Measurements from ENCODE around the gene DERL2.

DERL2 gene

GRCh38 chr17:5485270-5486205, at the start of gene DERL2:
Gene DERL2 (minus strand): TSS chr17:5486178. CDS start chr17:5486161, 17 bp downstream.
- DNase-seq, result no peak

- no peak for DNase-seq
Measured at GRCh38 chr17:5535436-5535835, 49.5 kb upstream of the DERL2 start.

GRCh38 chr17:5533486-5534315, 47.7 kb upstream of the DERL2 start:
- no peak for DNase-seq

GRCh38 chr17:5532581-5532980, 46.6 kb upstream of the DERL2 start:
- DNase-seq, result no peak

GRCh38 chr17:5531085-5531418, 45.1 kb upstream of the DERL2 start:
- DNase-seq, result no peak

GRCh38 chr17:5530265-5531084, 44.5 kb upstream of the DERL2 start:
- DNase-seq, result no peak

- no peak for DNase-seq
Measured at GRCh38 chr17:5527601-5528250, 41.7 kb upstream of the DERL2 start.

GRCh38 chr17:5526821-5527598, 41.0 kb upstream of the DERL2 start:
- no peak for DNase-seq

- no peak for DNase-seq
Measured at GRCh38 chr17:5523249-5523648, 37.3 kb upstream of the DERL2 start.

GRCh38 chr17:5522476-5522875, 36.5 kb upstream of the DERL2 start:
- DNase-seq, result no peak

GRCh38 chr17:5516060-5516792, 30.2 kb upstream of the DERL2 start:
- DNase-seq, result no peak

GRCh38 chr17:5514976-5515375, 29.0 kb upstream of the DERL2 start:
- DNase-seq, result no peak

GRCh38 chr17:5513628-5514027, 27.6 kb upstream of the DERL2 start:
- no peak for DNase-seq

GRCh38 chr17:5511401-5512225, 25.6 kb upstream of the DERL2 start:
- no peak for DNase-seq

GRCh38 chr17:5510771-5511170, 24.8 kb upstream of the DERL2 start:
- DNase-seq, result no peak

- DNase-seq, result no peak
Measured at GRCh38 chr17:5509482-5509881, 23.5 kb upstream of the DERL2 start.

- no peak for DNase-seq
Measured at GRCh38 chr17:5508810-5509209, 22.8 kb upstream of the DERL2 start.

GRCh38 chr17:5506307-5506706, 20.3 kb upstream of the DERL2 start:
- DNase-seq, result no peak

- DNase-seq, result no peak
Measured at GRCh38 chr17:5502552-5502951, 16.6 kb upstream of the DERL2 start.

- no peak for DNase-seq
Measured at GRCh38 chr17:5501685-5502084, 15.7 kb upstream of the DERL2 start.

Data from NCI-H524 treated with DMSO at 0.1 percent for 48 hours (cell line).